Right atrium auricular region (tissue), 2 donors: Measurements from ENCODE around the gene DLG2. TPM values are rescaled to one million over a fixed set of nuclear protein-coding genes. Genes with fewer than 3 reads are reported as not detected.

Experiments used
- DNase-seq: peaks from one replicate; pipeline ENCODE4 v3.0.0-alpha.2; 2019; ENCODE audit warnings: low spot score
- H3K27ac ChIP-seq, 2 donors: fragments of 200-600 bp; sonication (generic); 1 replicate in 1 of 2; 2 replicates in 1 of 2; pipeline ENCODE4 v1.5.1; 2016 to 2019
- H3K27me3 ChIP-seq, 2 donors: fragments of 200-600 bp; sonication (generic); one replicate each; pipeline versions ENCODE4 v1.5.1 to v1.6.0; 2017 to 2019
- H3K36me3 ChIP-seq: fragments of 200-600 bp; sonication (generic); one replicate; pipeline ENCODE4 v1.5.1; 2016
- H3K4me1 ChIP-seq, 2 donors: fragments of 200-600 bp; sonication (generic); one replicate each; pipeline versions ENCODE4 v1.5.1 to v1.6.0; 2017 to 2019
- H3K4me3 ChIP-seq, 2 donors: fragments of 200-600 bp; sonication (generic); 1 replicate in 1 of 2; 2 replicates in 1 of 2; pipeline ENCODE4 v1.5.1; 2017 to 2019; ENCODE audit warnings: mild to moderate bottlenecking in 1 of 2, moderate library complexity in 1 of 2
- H3K9me3 ChIP-seq, 2 donors: fragments of 200-600 bp; sonication (generic); one replicate each; pipeline ENCODE4 v1.5.1; 2019
- CTCF ChIP-seq, 2 donors: fragments of 200-600 bp; sonication (generic); IDR thresholded peaks; one replicate each; pipeline ENCODE4 v1.5.1; 2019; ENCODE audit warnings: antibody characterized with exemption in 2 of 2
- total RNA-seq, 2 donors: library from RNA; depleted of rRNA; stranded (reverse); fragments of >200 nt; gene quantifications; one replicate each; pipeline ENCODE4 v1.1.0, GENCODE V29; 2016

Gene DLG2
- total RNA-seq, 2 donors from 2014 or later = 6.6 to 6.7 TPM

DNA sequence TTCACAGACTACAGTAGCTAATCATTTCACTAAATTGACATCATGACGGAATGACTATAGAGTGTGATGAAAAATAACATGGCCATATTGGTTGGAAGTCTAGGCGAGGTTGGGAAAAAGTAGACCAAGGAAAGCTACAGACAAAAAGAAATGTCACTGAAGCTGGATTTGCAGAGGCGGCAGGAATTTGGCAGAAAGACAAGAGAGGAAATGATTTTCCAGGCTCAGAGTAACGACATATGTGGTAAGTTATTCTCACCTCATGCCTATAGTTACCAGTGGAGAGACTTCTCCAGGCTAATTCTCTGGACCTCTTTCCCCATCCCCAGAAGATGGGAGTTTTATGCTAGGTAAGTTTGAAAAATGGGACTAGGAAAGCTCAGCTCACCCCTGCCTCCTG lies 1335.1 kb downstream of the DLG2 start:
- Histone ChIP-seq H3K36me3 (no peaks in the 10 kb centered on the region), H3K27ac (no peak overlapping the region), H3K9me3 (no peaks in the 10 kb centered on the region), H3K27me3 (no peaks in the 10 kb centered on the region), H3K4me1 (no peaks in the 10 kb centered on the region), H3K4me3 (no peak overlapping the region)
- no peak for DNase-seq
- TF ChIP-seq CTCF (IDR thresholded peaks at IDR 0.05) = no peak

DNA sequence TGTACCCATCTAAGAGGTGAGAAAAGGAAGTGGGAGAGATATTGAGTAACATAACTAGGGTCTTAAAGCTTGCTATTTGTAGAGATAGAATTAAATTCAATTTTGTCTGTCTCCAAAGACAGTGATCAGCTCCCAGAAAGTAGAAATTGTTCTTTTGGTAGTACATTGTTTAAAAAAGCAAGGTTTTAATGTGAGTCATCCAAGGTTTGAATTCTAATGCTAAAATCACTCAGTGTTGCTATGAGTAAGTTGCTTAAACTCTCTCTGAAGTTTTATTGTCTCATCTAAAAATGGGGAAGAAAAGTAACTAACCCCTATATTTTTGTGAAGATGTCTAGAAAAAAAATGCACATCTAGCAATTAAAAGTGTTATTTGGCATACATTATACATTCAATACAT lies 1336.5 kb downstream of the DLG2 start:
- Histone ChIP-seq H3K4me1 (no peaks in the 10 kb centered on the region), H3K9me3 (no peaks in the 10 kb centered on the region), H3K27me3 (no peaks in the 10 kb centered on the region), H3K4me3 (no peak overlapping the region), H3K27ac (no peak overlapping the region), H3K36me3 (no peaks in the 10 kb centered on the region)
- TF ChIP-seq CTCF (IDR thresholded peaks at IDR 0.05) = no peak
- no peak for DNase-seq

DNA sequence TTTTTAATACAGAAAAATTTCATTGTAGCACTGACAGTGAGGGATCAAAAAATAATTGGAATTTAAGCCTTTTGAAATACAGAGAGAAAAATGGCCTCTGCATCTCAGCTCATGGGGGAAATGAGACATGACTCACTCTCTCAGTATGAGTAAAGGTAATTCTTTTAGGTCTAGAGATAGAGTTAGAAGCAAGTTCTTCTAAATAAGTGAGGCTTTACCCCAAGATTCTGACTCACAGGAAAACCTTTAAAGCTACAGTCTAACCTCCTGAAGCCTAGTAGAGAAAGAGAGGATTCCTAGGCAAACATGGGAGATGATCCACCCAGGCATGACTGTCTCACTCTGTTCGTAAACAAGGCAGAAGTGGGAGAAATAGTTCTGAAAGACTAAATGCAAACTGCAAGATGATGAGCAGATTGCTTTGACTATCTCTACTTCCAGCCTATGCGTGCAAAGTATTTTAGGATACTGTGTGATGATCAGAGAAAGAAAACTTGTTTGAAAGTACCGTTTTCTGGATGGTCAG lies 1337.7 kb downstream of the DLG2 start:
- H3K27me3 ChIP-seq = no peaks in the 10 kb centered on the region
- no peak overlapping the region for H3K4me3 ChIP-seq
- no peaks in the 10 kb centered on the region for H3K4me1 ChIP-seq
- no peak for DNase-seq
- H3K36me3 ChIP-seq = no peaks in the 10 kb centered on the region
- H3K27ac ChIP-seq = no peak overlapping the region
- H3K9me3 ChIP-seq = no peaks in the 10 kb centered on the region
- TF ChIP-seq CTCF (IDR thresholded peaks at IDR 0.05) = no peak

DNA sequence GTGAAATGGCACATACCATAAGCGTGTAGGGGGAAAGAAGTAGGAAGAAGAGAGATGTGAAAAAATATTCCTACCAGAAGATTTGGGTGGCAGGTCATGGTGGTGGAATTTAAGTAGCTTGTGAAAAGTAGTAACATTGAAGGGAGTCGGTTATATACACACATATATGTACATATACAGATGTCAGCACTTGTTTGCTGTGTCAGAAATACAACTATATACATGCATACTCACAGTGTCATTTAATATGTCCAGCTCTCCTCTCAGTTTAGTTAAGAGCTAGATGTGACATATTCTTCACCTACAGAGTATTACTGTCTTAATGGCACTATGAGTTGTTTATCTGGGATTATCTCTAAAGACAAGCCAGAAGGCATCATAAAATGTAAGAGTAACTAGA lies 1353.6 kb downstream of the DLG2 start:
- no peaks in the 10 kb centered on the region for H3K9me3 ChIP-seq
- no peak for DNase-seq
- H3K4me3 ChIP-seq = no peak overlapping the region
- no peaks in the 10 kb centered on the region for H3K27me3 ChIP-seq
- no peaks in the 10 kb centered on the region for H3K36me3 ChIP-seq
- TF ChIP-seq CTCF (IDR thresholded peaks at IDR 0.05) = no peak
- no peak overlapping the region for H3K27ac ChIP-seq
- H3K4me1 ChIP-seq = no peaks in the 10 kb centered on the region

GRCh38 chr11:84270466-84270865 lies 1356.7 kb downstream of the DLG2 start:
- TF ChIP-seq CTCF (IDR thresholded peaks at IDR 0.05) = no peak
- H3K27ac ChIP-seq = no peak overlapping the region
- no peaks in the 10 kb centered on the region for H3K36me3 ChIP-seq
- no peak overlapping the region for H3K4me3 ChIP-seq
- DNase-seq = no peak
- no peaks in the 10 kb centered on the region for H3K27me3 ChIP-seq
- no peaks in the 10 kb centered on the region for H3K4me1 ChIP-seq
- H3K9me3 ChIP-seq = no peaks in the 10 kb centered on the region

DNA sequence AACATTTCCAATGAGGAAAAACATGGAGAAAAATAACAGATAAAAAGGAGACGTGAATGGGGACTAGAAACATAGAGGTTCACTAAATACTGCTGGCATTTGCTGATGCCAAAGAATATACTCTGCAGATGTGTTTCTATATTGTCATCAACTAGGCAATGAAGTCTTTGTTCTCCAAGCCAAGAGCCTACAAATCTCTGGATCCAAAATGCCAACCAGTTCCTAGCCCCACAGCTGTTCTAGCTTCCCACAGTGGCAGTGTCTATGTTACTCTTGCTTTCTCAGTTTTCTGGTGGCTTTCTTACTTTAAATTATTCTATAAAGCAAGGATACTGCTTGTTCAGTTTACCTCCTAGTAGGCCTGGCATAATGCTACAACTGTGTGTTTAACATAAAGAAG lies 1363.1 kb downstream of the DLG2 start:
- Histone ChIP-seq H3K27ac (no peak overlapping the region), H3K4me3 (no peak overlapping the region), H3K27me3 (no peaks in the 10 kb centered on the region), H3K4me1 (no peaks in the 10 kb centered on the region), H3K36me3 (no peaks in the 10 kb centered on the region), H3K9me3 (no peaks in the 10 kb centered on the region)
- no peak for DNase-seq
- TF ChIP-seq CTCF (IDR thresholded peaks at IDR 0.05) = no peak
